GM12801 (cell line): ENCODE results near the gene SOWAHA.

Experiments used
- TF ChIP-seq, protein P1 (sequence below): IDR thresholded peaks from one replicate; pipeline ENCODE4 v1.5.1; 2011; ENCODE audit warnings: control low read depth; ENCODE audit not compliant: insufficient read length; ENCODE audit errors: extremely low read depth

The SOWAHA gene

DNA sequence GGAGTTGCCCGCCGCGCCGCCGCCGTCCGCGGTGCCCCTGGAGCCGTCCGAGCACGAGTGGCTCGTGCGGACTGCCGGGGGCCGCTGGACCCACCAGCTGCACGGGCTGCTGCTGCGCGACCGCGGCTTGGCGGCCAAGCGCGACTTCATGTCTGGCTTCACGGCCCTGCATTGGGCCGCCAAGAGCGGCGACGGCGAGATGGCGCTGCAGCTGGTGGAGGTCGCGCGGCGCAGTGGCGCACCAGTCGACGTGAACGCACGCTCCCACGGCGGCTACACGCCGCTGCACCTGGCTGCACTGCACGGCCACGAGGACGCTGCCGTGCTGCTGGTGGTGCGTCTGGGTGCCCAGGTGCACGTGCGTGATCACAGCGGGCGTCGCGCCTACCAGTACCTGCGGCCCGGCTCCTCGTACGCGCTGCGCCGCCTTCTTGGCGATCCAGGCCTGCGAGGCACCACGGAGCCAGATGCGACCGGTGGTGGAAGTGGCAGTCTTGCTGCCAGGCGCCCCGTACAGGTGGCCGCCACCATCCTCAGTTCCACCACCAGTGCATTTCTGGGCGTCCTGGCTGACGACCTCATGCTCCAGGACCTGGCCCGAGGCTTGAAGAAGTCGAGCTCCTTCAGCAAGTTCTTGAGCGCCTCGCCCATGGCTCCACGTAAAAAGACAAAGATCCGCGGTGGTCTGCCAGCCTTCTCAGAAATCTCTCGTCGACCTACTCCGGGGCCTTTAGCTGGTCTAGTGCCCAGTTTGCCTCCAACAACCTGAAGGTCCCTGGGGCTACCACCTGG is 1.6 kb downstream of the SOWAHA start:
- TF ChIP-seq, protein P1, sequence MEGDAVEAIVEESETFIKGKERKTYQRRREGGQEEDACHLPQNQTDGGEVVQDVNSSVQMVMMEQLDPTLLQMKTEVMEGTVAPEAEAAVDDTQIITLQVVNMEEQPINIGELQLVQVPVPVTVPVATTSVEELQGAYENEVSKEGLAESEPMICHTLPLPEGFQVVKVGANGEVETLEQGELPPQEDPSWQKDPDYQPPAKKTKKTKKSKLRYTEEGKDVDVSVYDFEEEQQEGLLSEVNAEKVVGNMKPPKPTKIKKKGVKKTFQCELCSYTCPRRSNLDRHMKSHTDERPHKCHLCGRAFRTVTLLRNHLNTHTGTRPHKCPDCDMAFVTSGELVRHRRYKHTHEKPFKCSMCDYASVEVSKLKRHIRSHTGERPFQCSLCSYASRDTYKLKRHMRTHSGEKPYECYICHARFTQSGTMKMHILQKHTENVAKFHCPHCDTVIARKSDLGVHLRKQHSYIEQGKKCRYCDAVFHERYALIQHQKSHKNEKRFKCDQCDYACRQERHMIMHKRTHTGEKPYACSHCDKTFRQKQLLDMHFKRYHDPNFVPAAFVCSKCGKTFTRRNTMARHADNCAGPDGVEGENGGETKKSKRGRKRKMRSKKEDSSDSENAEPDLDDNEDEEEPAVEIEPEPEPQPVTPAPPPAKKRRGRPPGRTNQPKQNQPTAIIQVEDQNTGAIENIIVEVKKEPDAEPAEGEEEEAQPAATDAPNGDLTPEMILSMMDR, result no peak

DNA sequence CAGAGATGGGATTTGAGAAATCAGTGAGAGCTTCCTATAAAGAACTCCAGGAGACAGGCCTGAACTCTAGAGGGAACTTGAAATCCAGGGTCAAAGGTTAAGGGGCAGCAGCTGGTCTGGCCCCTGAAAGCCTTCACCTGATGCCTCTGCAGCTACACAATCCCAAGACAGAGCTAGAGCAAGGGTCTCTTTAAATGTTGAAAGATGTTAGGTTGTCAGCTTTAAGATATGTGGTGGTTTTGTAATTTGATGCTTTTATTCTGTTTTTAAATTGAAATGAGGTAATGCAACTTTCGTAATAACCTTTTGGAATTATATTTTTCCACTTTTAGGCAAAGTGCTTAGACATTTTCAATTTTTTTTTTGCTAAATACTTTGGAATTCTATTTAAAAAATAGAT is 2.4 kb downstream of the SOWAHA start:
- TF ChIP-seq, protein P1, result no peak

DNA sequence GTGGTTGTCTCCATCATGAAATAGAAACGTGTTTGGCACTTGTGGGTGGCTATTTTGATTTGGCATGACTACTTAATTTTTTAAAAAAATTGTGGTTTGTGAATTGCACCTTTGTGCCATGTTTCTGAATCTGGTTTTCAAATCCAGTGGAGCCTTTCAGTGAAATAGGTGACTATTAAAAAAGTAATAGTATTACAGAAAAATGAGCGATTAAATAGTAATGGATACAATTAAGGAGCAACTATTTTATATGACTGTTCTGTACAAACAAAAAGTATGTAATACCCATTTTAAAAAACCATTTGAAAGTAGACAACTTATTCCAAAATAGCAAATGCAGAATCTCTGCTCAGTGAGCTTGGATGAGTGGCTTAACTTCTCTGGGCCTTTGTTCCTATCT is 3.0 kb downstream of the SOWAHA start:
- TF ChIP-seq, protein P1, result no peak

DNA sequence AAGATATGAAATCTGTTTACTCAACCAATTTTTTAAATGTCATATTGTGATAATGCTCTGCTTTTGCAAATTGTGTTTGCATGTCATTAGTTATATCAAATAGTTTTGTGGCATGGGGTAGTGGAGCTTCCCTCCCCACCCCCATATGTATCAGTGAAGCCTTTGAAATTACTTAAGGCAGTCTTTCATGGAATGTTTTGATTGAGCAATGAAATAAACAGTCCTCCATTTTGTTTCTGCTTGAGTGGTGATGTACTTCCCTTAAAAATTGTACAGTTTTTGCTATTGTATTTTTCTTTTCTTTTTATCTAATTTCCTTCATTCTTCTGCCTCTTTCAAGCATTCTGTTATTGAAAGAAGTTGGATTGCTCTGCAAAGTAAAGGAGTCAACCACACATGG is 3.5 kb downstream of the SOWAHA start:
- TF ChIP-seq, protein P1, result no peak

DNA sequence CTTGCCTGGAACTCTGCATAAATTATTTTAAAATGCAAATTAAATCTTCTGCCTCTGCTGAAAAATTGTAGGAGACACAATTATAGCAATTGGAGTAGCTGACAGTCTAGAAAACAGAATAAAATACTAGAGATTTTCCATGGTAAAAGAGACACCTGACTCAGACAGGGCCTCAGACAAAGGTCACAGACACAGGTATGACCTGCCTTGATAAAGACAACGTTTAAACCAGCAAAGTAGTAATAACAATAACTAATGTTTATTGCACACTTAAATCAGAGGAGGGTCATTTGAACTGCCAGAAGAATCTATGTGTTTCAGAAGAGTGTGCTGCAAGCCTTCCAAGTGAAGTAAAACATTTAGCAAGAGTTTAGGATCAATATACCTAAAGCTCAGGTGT is 3.9 kb downstream of the SOWAHA start:
- TF ChIP-seq, protein P1, result no peak

DNA sequence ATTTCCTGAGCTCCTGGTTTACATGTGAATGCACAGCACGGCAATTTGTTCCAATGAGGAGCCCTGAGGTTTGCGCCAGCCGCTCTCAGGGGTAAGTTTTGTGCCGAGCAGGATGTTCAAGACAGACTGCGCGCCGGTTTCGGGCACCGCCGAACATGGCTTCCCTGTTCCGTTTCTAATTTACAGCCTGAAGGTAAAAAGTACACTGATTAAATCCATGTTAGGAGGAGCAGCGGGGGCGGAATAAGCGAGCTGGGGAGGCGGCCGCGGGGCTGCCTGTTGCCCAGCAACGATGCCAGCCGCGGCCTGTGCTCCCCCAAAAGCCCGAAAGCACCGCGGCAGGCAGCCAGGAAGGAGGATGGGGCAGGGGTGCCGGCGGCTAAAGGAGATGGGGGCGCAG is 6.4 kb downstream of the SOWAHA start:
- TF ChIP-seq, protein P1, result no peak

DNA sequence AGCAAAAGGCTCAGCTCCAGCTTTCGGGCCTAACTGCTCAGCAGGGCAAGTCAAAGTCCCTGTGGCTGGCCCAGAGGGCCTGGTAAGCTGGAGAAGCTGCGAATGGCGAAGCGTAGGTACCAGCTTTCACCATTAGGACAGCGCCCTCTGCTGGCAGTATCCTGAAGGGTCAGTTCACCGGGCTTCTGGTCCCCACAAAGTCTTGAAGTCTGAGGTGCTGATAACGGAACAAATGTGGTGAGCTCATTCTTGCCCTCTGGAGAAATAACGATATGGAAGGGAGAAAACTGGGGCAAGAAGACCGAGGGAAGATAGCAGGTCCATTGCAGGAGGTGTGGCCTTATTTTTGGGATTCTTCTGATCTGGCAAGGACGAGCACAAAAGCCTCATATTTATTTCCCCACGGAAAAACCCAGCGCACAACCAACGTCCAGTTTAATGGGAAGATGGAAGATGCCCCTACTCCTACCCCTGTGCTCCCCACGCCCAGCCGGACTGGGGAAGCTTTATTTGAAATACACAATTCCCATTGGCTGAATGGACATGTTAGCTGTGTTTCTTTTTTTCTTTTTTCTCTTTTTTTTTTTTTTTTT is 7.2 kb downstream of the SOWAHA start:
- TF ChIP-seq, protein P1, result no peak
